TTC549 (cell line): ENCODE measurements around the gene MMP17.

ENCODE experiments used
- FAIRE-seq: peaks from 2 replicates; lab custom pipeline; 2012; peaks lifted over from hg19 to GRCh38; lab: Jason Lieb, UNC

MMP17 gene

GRCh38 chr12:131830914-131831571, 2.9 kb downstream of the MMP17 start:
- FAIRE-seq: no peak

- no peak for FAIRE-seq
These were observed 3.4 kb downstream of the MMP17 start for GRCh38 chr12:131831635-131832041.

DNA sequence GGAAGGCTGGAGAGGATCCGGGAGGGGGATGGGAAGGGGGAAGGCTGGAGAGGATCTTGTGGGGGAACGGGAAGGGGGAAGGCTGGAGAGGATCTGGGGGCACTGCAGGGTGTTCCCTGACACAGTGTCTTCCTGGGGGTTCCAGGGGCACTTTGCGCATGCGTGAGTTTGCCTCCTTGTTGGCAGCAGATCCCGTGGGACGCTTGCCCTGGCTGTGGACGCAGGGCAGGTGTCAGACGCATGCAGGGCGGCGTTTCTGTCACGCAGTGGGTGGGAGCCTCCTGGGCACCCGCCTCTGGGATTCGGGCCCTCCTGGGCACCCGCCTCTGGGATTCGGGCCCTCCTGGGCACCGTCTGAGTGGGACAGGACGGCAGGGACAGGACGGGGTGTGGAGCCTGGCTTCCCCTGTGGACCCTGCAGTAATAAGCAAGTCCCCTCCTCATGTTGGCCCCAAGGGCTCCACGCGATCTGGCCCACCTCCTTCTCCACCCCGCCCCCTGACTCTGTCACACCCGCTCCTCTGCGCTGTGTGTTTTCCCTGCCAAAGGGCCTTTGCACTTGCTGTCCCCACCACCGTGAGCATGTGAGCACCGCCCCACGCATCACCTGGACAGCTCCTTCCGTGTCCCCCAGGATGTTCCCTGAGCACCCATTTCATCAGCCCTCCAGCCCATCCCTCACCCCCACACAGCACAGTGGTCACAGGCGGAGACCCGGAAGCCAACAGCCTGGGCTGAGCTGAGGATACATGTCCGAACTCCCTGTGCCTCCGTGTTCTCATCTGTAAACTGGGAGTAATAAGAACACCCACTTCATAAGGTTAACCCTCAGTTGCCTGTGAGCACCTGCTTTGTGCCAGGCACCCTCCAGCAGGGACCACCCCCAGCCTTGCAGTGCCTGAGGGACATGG, 4.4 kb downstream of the MMP17 start:
- no peak for FAIRE-seq

GRCh38 chr12:131833288-131833895, 5.2 kb downstream of the MMP17 start:
- FAIRE-seq: no peak

- no peak for FAIRE-seq
These were observed 5.9 kb downstream of the MMP17 start for GRCh38 chr12:131833896-131834641.

- no peak for FAIRE-seq
These were observed 6.8 kb downstream of the MMP17 start for GRCh38 chr12:131834798-131835615.

- FAIRE-seq: no peak
These were observed 7.5 kb downstream of the MMP17 start for GRCh38 chr12:131835616-131836171.

GRCh38 chr12:131836193-131836592, 8.0 kb downstream of the MMP17 start:
- no peak for FAIRE-seq

- no peak for FAIRE-seq
These were observed 8.7 kb downstream of the MMP17 start for GRCh38 chr12:131836714-131837397.

GRCh38 chr12:131840643-131841416, 12.6 kb downstream of the MMP17 start:
- FAIRE-seq: no peak

GRCh38 chr12:131841547-131841946, 13.4 kb downstream of the MMP17 start:
- FAIRE-seq: no peak

DNA sequence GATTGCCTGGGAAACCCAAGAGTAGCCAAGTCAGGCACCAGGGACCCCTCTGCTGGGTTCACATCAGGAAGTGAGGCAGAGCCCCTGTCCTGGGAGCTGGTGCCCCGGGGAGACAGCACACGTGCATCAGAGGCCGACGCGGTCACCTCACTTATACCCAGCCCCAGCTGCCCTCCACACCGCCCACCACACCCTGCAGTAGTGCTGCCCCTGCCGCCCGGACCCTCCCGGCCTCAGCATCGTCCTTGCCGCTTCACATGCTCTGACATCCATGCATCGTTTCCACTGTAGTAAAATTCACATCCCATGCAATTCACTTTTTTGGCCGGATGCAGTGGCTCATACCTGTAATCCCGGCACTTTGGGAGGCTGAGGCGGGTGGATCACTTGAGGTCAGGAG, 14.0 kb downstream of the MMP17 start:
- no peak for FAIRE-seq

GRCh38 chr12:131843527-131843926, 15.3 kb downstream of the MMP17 start:
- FAIRE-seq: no peak

DNA sequence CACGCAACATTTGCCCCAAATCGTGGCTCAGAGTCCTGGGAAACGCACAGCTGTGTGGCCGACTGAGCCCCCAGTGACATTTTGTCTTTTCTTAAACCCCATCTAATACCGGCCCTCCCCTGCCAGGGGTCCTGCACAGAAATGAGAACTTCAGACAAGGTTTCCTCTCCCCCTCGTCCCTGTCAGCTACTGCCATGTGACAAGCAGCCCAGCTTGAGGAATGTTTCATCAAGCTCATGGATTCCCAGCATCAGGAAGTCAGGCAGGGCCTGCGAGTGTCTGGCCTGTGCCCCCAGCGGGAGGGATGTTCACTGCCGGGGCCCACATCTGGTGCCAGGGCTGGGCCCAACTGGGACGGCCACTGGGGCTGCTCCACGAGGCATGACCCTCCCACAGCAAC, 15.9 kb downstream of the MMP17 start:
- FAIRE-seq: no peak

DNA sequence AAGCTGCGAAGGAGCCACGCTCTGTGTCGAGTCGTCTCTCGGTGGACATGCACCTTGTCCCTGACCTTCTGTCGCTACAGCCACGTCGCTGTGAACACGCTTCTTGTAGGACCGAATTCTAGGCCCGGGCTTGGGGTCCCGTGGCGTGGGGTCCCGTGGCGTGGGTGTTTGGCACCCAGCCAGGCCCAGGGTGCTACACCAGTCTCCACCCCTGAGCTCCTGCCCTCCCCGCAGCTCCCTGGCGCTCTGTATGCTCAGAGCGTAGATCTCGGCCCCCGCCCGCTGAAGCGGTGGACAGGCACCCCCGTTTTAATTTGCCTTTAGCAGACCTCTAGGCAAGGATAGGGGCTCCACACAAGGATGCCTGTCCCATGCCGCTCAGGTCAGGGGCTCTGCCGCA, 16.5 kb downstream of the MMP17 start:
- FAIRE-seq: no peak

DNA sequence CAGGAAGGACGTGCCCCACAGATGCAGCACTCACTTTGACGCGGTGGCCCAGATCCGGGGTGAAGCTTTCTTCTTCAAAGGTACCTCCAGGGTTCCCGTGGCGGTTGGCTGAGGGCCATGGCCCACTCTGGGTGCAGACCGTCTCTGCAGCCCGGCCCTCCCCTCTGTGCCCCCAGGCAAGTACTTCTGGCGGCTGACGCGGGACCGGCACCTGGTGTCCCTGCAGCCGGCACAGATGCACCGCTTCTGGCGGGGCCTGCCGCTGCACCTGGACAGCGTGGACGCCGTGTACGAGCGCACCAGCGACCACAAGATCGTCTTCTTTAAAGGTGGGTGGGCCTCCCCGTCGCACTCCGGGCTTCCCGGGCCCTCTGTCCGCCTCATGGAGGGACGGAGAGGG, 16.9 kb downstream of the MMP17 start:
- no peak for FAIRE-seq

GRCh38 chr12:131847456-131847855, 19.3 kb downstream of the MMP17 start:
- FAIRE-seq: no peak

DNA sequence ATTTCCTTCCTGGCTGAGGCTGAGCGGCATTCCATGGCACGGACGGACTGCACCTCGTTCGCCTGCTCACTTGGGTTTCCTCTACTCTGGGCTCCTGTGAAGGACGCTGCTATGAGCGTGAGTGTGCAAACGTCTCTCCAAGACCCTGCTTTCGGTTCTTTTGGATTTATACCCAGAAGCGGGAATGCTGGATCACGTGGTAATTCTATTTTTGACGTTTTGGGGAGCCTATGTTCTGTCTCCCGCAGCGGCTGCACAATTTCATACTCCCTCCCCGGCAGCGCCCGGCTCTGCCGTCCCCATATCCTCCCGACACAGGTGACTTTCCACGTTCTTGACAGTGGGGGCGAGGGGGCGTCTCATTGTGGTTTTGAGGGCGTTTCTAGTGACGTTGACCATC, 20.6 kb downstream of the MMP17 start:
- FAIRE-seq: no peak

GRCh38 chr12:131849700-131850553, 21.7 kb downstream of the MMP17 start:
- no peak for FAIRE-seq
